IPS-11a (cell line): ENCODE measurements around the gene ANKRD9.

ENCODE experiments used
- H3K4me3 ChIP-seq: one replicate; pipeline ENCODE4 v1.5.1; 2013; ENCODE audit warnings: low read depth, low read length, control low read depth

Gene ANKRD9

GRCh38 chr14:102479777-102480176 lies 29.8 kb downstream of the ANKRD9 start:
- no peak overlapping the region for H3K4me3 ChIP-seq

- no peak overlapping the region for H3K4me3 ChIP-seq
Measured at GRCh38 chr14:102479107-102479506, 30.5 kb downstream of the ANKRD9 start.

GRCh38 chr14:102474934-102475333 lies 34.6 kb downstream of the ANKRD9 start:
- H3K4me3 ChIP-seq: no peak overlapping the region

GRCh38 chr14:102473559-102473958 lies 36.0 kb downstream of the ANKRD9 start:
- no peak overlapping the region for H3K4me3 ChIP-seq

DNA sequence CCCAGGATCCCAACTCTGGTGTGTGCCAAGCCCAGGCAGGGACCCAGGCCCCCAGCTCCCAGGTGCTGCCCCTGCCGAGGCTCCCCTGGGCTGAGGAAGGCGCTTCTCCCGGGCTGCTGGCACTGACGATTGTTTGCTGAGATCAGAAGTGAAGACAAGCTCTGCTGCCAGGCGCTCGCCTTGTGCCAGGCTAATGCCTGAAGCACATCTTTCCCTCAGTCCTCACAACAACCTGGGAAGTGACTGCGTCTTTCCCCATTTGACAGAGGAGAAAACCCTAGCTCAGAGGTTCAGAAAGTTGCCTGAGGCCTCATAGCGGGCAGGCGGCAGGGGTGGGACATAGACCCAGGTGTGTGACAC lies 36.8 kb downstream of the ANKRD9 start:
- H3K4me3 ChIP-seq: no peak overlapping the region

GRCh38 chr14:102471921-102472790 lies 37.4 kb downstream of the ANKRD9 start:
- H3K4me3 ChIP-seq: no peak overlapping the region

- H3K4me3 ChIP-seq: no peak overlapping the region
Measured at GRCh38 chr14:102469261-102469660, 40.3 kb downstream of the ANKRD9 start.

- H3K4me3 ChIP-seq: no peak overlapping the region
Measured at GRCh38 chr14:102464846-102465341, 44.7 kb downstream of the ANKRD9 start.

GRCh38 chr14:102464006-102464405 lies 45.6 kb downstream of the ANKRD9 start:
- H3K4me3 ChIP-seq: no peak overlapping the region

DNA sequence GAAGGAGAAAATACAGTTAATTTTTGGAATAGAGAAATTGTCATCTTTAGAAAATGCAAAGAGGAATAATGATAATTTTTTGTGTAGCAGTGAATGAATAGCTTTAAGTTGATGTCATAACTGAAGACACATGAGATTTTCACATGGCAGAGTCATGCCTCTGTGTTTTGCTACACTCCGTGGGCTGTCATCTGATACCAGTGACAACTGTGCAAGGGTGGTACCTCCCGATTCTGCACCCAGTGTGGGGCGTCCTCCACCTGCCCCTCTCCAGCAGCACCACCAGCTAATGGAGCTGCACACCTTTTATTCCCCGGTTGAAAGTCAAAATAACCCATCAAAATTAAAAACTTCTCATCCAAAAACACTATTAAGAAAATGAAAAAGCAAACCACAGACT lies 47.2 kb downstream of the ANKRD9 start:
- no peak overlapping the region for H3K4me3 ChIP-seq

GRCh38 chr14:102461490-102462338 lies 47.9 kb downstream of the ANKRD9 start:
- no peak overlapping the region for H3K4me3 ChIP-seq

DNA sequence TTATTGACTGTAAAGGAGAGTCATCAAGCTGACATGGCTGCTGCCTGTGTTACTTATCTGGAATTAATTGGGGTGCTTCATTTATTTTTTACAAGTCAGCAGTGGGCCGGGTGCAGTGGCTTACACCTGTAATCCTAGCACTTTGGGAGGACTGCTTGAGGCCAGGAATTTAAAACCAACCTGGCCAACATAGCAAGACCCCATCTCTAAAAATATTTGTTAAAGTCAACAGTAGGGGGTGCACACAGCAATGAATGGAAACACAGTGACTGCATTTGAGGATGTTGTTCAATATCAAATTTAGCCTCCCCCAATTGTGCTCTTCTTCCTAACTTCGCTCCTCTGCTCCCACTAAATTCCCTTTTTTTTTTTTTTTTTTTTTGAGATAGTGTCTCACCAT lies 52.1 kb downstream of the ANKRD9 start:
- no peak overlapping the region for H3K4me3 ChIP-seq

DNA sequence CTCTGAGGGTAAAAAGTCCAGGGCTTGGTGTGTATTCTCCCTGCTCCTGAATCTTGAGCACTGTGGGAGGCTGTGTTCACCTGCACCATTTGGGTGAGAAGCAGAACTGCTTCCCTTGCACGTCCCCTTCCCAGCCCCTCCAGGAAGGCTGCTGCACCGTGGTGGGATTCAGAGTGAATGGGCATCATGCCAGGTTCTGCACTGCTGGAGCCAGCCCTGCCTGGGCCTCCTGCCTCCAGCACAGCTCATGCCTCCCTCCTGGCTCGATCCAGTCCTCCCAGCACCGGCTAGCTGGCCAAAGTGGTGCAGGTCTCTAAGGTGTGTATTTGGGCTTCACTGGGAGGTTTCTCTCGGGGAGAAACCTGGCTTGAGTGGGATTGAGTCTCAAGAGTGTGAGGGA lies 54.9 kb downstream of the ANKRD9 start:
- H3K4me3 ChIP-seq: no peak overlapping the region

- H3K4me3 ChIP-seq: no peak overlapping the region
Measured at GRCh38 chr14:102452302-102452701, 57.3 kb downstream of the ANKRD9 start.
